PC-3 (cell line): ENCODE data around the gene APBB2. TPM values are rescaled to one million over a fixed set of nuclear protein-coding genes. Genes with fewer than 3 reads are reported as not detected.

ENCODE experiments used
- ATAC-seq: fragments of 200-7000 bp; cut with Tn5 transposase; 2 replicates; pipeline ENCODE4 v1.9.1; 2020; ENCODE audit warnings: mild to moderate bottlenecking, moderate library complexity
- BruUV-seq: library from RNA; stranded (reverse); fragments of 400-500 nt; replicated peaks from 2 replicates; lab custom pipeline; 2021; lab: Mats Ljungman, UMichigan
- CTCF ChIA-PET: fragments of 300-600 bp; sonication (Branson Sonifier 250); formaldehyde crosslinking; loops from one replicate; lab custom pipeline; 2022; ENCODE audit warnings: antibody characterized with exemption; lab: Charles Lee
- POLR2A ChIA-PET: fragments of 300-600 bp; sonication (Branson Sonifier 250); formaldehyde crosslinking; loops from one replicate; lab custom pipeline; 2022; ENCODE audit warnings: antibody characterized with exemption; ENCODE audit not compliant: unreplicated experiment; lab: Charles Lee
- DNase-seq: peaks from one replicate; pipeline ENCODE4 v3.0.0-alpha.2; 2015
- H2AFZ ChIP-seq: fragments of 300-600 bp; sonication (generic); 2 replicates; pipeline ENCODE4 v1.6.0; 2016; ENCODE audit warnings: antibody characterized with exemption, low read length
- H3F3A ChIP-seq: fragments of 300-600 bp; sonication (generic); one replicate; pipeline ENCODE4 v1.6.0; 2017; ENCODE audit warnings: antibody characterized with exemption, low read length, control low read depth, mild to moderate bottlenecking; ENCODE audit not compliant: unreplicated experiment
- H3K27ac ChIP-seq: fragments of 300-600 bp; sonication (generic); 2 replicates; pipeline ENCODE4 v1.5.1; 2016; ENCODE audit warnings: mild to moderate bottlenecking, low read length
- H3K27me3 ChIP-seq: fragments of 300-600 bp; sonication (generic); 2 replicates; pipeline ENCODE4 v1.6.1; 2016; ENCODE audit warnings: low read length, mixed read lengths
- H3K36me3 ChIP-seq: fragments of 300-600 bp; sonication (generic); 2 replicates; pipeline ENCODE4 v1.6.1; 2016; ENCODE audit warnings: low read depth, mixed run types, low read length, mixed read lengths
- H3K4me1 ChIP-seq: fragments of 300-600 bp; sonication (generic); 2 replicates; pipeline ENCODE4 v1.5.1; 2016; ENCODE audit warnings: low read length; ENCODE audit not compliant: insufficient read depth
- H3K4me2 ChIP-seq: fragments of 300-600 bp; sonication (generic); 2 replicates; pipeline ENCODE4 v1.6.0; 2016; ENCODE audit warnings: low read length
- H3K4me3 ChIP-seq: fragments of 300-600 bp; sonication (generic); 2 replicates; pipeline ENCODE4 v1.5.1; 2016; ENCODE audit warnings: mild to moderate bottlenecking, low read length, mixed read lengths
- H3K79me2 ChIP-seq: fragments of 300-600 bp; sonication (generic); 2 replicates; pipeline ENCODE4 v1.6.1; 2017; ENCODE audit warnings: low read length, mixed read lengths
- H3K9ac ChIP-seq: fragments of 300-600 bp; sonication (generic); 2 replicates; pipeline ENCODE4 v1.6.0; 2016; ENCODE audit warnings: mild to moderate bottlenecking, low read length
- H3K9me2 ChIP-seq: fragments of 300-600 bp; sonication (generic); replicated peaks from 2 replicates; pipeline ENCODE4 v1.6.1; 2016; ENCODE audit warnings: mixed run types, low read length, mixed read lengths
- H3K9me3 ChIP-seq: fragments of 300-600 bp; sonication (generic); 2 replicates; pipeline ENCODE4 v1.6.1; 2016; ENCODE audit warnings: low read length, mixed read lengths
- H4K20me1 ChIP-seq: fragments of 300-600 bp; sonication (generic); 2 replicates; pipeline ENCODE4 v1.6.1; 2016; ENCODE audit warnings: low read length, mixed read lengths
- CTCF ChIP-seq: fragments of 300-600 bp; sonication (generic); conservative IDR thresholded peaks from 2 replicates; pipeline ENCODE4 v1.5.1; 2017; ENCODE audit warnings: antibody characterized with exemption, low read depth, mild to moderate bottlenecking, low read length
- EZH2 ChIP-seq: fragments of 300-600 bp; sonication (generic); IDR thresholded peaks from one replicate; pipeline ENCODE4 v1.6.1; 2017; ENCODE audit warnings: antibody characterized with exemption, mild to moderate bottlenecking, low read length; ENCODE audit not compliant: unreplicated experiment
- EZH2phosphoT487 ChIP-seq: fragments of 300-600 bp; sonication (generic); IDR thresholded peaks from 2 replicates; pipeline ENCODE4 v1.6.1; 2018; ENCODE audit warnings: mild to moderate bottlenecking, antibody characterized with exemption, low read length, borderline replicate concordance
- intact Hi-C: fragments of 100-400 bp; cut with micrococcal nuclease; formaldehyde crosslinking; loops from 2 replicates; pipeline ENCODE4 v1.9.0; 2023
- total RNA-seq: library from RNA; depleted of rRNA; stranded (reverse); fragments of >200 nt; gene quantifications from 2 replicates; pipeline ENCODE4 v1.2.3, GENCODE V29; 2014

The APBB2 gene
- total RNA-seq, 1 experiment from 2014 or later = 24.7 TPM

DNA sequence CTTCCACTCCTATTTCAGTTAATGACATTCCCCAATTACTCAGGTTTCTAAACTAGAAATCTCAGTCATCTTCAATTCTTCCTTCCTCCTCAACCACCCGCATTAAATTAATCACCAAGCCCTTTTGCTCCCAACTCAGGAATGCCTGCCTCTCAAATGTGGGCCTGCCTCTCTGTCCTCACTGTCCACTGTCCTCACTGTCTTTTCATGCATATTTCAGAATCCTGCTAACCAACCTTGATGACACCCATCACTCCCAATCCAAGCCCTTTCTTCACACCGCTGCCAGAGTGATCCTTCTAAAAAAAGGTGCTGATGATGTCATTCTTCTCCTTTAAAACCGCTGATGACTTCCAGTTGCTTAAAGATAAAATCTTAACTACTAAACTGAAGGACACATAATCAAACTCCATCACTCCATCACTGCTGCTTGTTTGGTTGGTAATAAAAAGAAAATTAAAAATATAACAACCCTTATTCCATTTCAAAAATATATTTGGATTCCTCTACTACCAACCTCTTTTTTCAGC is 5.1 kb upstream of the APBB2 start:
- no TSS peak for BruUV-seq
- TF ChIP-seq EZH2phosphoT487 (no peak), CTCF (no peak), EZH2 (no peak)

DNA sequence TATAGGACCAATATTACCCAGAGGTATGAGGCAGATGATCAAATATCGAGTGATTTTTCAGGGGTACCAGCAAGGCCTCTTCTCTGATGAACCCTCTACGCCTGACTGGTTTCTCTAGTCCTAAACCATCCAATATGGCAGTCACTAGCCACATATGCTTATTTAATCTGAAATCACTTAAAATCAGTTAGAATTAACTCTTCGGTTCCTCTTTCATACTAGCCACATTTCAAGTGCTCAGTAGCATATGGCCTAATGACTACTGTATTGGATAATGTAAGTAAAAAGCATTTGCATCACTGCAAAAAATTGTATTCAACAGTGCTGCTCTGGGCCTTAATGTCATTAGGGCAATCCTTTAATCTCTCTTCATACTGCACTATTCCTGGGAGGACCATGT is 4.4 kb upstream of the APBB2 start:
- H3K27ac ChIP-seq = no peak overlapping the region
- H3K36me3 ChIP-seq = no peaks in the 10 kb centered on the region
- H3K4me1 ChIP-seq = peaks cover 30% of the 10 kb centered on the region
- CTCF ChIA-PET = no interaction called here
- POLR2A ChIA-PET = no interaction called here
- H3K79me2 ChIP-seq = peaks cover 5% of the 10 kb centered on the region
- ATAC-seq (no peak), DNase-seq (no peak)
- no peak overlapping the region for H3K4me3 ChIP-seq
- no peaks in the 10 kb centered on the region for H3K9me2 ChIP-seq
- no peak overlapping the region for H2AFZ ChIP-seq
- no peaks in the 10 kb centered on the region for H3F3A ChIP-seq
- no peaks in the 10 kb centered on the region for H3K9me3 ChIP-seq
- intact Hi-C loops = no loop called here
- no peaks in the 10 kb centered on the region for H3K27me3 ChIP-seq
- no peak overlapping the region for H3K4me2 ChIP-seq
- H3K9ac ChIP-seq = no peak overlapping the region
- H4K20me1 ChIP-seq = no peaks in the 10 kb centered on the region
- BruUV-seq = no TSS peak
- TF ChIP-seq EZH2 (no peak), EZH2phosphoT487 (no peak), CTCF (no peak)

More for the DNA sequence above, 5.1 kb upstream of the APBB2 start:
- Histone ChIP-seq H2AFZ (no peak overlapping the region), H3K27me3 (no peaks in the 10 kb centered on the region), H3K9me3 (no peaks in the 10 kb centered on the region), H3K4me3 (no peak overlapping the region), H4K20me1 (no peaks in the 10 kb centered on the region), H3K27ac (no peak overlapping the region), H3F3A (no peaks in the 10 kb centered on the region), H3K4me1 (peaks cover 30% of the 10 kb centered on the region), H3K36me3 (no peaks in the 10 kb centered on the region), H3K9me2 (no peaks in the 10 kb centered on the region), H3K79me2 (no peaks in the 10 kb centered on the region), H3K4me2 (no peak overlapping the region), H3K9ac (no peak overlapping the region)
- intact Hi-C loops = no loop called here
- DNase-seq (no peak), ATAC-seq (no peak)
- CTCF ChIA-PET = no interaction called here
- POLR2A ChIA-PET = interaction anchor here (0.7 kb wide), 1 partner anchor 1285 kb away, joined by 3 read pairs; no protein-coding TSS in a partner anchor

GRCh38 chr4:41217374-41217773 is 3.0 kb upstream of the APBB2 start:
- Histone ChIP-seq H2AFZ (peak overlapping the region; percentile 97; the same call in 1 of the 2 replicates), H3K4me2 (peak overlapping the region; percentile 85), H3K4me3 (peak overlapping the region; percentile 80; the same call in 1 of the 2 replicates), H3K9ac (peak overlapping the region; percentile 87), H3K79me2 (peaks cover 18% of the 10 kb centered on the region), H3K4me1 (peaks cover 29% of the 10 kb centered on the region), H3F3A (no peaks in the 10 kb centered on the region), H3K9me2 (no peaks in the 10 kb centered on the region), H3K27ac (peak overlapping the region; percentile 82), H3K27me3 (no peaks in the 10 kb centered on the region), H3K9me3 (no peaks in the 10 kb centered on the region), H3K36me3 (no peaks in the 10 kb centered on the region), H4K20me1 (peaks cover 5% of the 10 kb centered on the region; the same call in 1 of the 2 replicates)
- CTCF ChIA-PET = no interaction called here
- DNase-seq = no peak
- BruUV-seq = no TSS peak
- TF ChIP-seq EZH2phosphoT487 (no peak), EZH2 (no peak), CTCF (no peak)
- ATAC-seq = no peak
- intact Hi-C loops = no loop called here
- POLR2A ChIA-PET = no interaction called here
